NCI-H2107 treated with DMSO at 0.1 percent for 48 hours (cell line): Measurements from ENCODE around the gene DMRTA2.

Experiments used
- DNase-seq: peaks from one replicate; lab custom pipeline; 2025; ENCODE audit not compliant: unreplicated experiment; lab: John Stamatoyannopoulos, UW

Gene DMRTA2

DNA sequence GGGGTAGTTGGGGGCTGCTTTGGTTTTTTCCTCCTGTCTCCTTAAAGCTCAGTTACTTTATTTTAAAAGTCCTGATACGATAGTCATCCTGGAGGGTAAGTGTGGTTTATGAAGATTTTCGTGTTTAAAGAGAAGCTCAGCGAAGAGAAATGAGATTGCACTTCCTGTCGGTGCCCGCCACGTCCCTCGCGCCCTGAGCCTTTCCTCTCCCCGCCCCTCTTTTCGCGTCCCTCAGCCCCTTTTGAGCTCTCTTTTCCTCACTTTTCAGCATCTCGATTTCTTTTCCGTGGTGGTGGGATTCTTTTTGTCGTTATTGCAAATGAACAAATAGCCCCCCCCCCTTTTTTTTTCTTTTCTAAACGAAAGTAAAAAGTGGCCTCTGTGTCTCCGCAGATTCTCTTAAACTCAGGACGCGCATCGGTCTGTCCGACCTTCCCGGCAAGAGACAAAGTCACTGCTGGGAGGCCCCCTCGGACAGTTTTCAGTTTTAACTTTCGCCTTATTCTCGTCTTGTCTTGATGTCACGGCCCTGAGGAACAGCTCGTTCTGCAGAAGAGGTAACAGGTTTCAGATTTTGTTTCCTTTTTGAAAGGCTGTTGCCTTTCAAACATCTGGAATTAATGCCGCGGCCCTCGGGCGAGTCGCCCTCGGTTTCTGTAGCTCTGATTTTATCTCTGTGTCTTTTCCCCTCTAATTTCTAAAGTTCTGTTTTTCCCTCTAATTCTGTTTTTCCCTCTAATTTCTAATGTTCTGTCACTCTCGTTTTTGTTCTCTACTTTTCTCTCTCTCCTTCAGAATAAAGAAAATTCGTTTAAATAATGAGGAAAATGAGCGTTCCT is 1.0 kb upstream of the DMRTA2 start:
- no peak for DNase-seq

DNA sequence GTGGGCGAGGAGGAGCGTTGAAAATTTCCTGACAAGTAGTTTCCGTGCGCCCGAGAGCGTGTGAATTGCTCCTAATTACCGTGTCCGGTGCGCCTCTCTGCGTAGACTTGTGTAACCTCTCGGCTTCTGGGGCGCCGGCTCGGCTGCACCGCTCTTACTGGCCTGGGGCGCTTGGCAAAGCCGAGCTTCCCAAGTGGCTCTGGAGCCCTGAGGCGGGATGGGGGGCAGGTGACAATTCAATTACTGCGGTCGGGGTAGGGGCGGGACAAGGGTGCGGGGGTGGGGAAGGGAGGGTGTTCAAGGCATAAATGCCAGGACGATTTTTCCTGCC is 392 bp upstream of the DMRTA2 start:
- no peak for DNase-seq

- DNase-seq, result no peak
Observed at GRCh38 chr1:50422675-50422945, 633 bp downstream of the DMRTA2 start.

DNA sequence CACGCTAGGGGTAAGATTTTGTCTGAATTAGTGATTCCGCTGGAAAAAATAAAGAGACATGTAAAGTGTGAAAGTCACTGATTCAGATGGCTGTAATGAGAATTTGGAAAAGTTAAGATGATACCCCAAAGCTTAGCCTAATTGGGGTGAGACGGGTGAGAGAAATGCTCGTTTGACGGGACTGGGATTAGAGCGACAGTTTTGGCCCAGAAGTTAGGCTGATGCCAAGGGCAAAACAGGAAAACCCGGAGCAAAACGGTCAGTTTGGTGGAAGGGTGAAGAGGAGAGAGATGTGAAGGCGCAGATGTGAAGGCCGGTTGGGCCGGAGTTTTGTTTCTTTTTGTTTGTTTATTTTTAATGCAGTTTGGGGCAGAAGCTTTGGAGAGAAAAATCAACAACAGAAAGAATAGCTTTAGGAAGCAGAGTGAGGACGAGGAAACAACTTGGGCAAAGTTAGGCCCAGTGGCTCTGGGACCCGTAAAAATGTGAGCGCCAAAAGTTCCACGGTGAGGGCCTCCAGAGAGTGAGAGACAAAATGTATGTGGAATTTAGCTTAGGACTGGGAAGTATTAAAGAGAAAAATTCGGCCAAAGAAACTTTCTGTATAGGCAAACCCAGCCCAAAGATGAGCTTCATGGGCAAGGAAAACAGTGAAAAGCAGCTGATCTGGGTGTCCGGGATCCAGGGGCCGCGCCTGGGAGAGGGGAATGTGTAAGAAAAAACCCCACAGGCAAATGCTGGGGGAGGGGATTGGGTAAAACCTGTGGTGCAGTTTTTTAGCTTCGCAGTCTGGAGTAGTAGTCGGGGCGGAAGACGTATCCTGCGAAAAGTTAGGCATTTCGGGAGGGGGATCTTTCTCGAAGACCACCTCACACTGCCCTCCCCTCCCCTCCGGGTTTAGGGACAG is 1.2 kb downstream of the DMRTA2 start:
- no peak for DNase-seq

DNA sequence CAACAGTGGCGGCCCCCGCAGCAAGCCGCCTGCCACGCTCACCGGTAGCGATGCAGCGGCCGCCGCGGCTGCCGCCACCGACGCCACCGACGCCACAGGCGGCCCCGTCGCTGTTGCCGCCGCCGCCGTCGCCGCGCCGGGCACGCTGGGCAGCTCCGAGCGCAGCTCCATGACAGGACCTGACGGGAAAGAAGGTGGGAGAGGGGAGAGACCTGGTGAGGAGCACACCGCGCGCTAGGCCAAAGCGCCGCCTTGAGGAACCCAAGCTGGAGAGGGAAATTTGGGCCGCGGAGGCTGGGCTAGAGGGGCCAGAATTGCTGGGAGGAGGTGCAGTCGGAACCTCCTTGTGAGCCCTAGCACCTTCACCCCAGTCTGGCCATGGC is 1.9 kb downstream of the DMRTA2 start:
- DNase-seq, result no peak

GRCh38 chr1:50420689-50421365 is 2.4 kb downstream of the DMRTA2 start:
- DNase-seq, result no peak

DNA sequence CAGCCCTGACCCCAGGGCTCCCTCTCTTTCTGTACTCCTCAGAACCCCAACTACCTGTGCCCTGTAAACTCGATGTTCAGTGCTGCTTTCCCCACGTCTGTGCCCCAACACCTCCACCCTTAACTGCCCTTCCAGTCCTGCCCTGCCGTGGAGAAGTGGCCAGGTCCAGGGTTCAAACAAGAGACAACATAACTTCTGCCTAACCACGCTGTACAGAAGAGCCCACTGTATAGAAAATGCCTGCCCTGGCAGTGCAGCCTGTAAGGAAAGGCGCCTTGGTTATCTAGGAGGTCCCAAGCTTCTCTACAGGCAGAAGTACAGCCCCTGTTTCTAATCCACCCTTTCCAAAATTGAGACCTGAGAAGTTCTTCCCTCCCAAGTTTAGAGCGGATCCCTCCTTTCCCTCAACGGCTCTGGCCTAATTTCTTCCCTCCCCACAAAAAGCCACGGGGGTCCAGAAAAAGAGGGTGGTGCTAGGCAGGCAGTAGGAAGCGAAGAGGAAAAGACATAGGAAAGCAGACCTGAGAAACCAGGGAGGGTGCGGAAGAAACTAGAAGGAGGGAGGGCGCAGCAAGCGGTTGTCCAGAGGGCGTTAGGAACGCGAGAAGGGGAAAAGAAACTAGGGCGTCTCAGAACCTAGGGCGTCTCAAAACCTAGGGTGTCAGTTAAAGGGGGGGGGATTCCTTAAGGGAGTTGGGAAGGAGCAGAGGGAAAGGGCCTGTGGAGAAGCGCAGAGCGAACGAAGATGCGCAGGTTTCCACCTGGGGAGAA is 3.2 kb downstream of the DMRTA2 start:
- no peak for DNase-seq

DNA sequence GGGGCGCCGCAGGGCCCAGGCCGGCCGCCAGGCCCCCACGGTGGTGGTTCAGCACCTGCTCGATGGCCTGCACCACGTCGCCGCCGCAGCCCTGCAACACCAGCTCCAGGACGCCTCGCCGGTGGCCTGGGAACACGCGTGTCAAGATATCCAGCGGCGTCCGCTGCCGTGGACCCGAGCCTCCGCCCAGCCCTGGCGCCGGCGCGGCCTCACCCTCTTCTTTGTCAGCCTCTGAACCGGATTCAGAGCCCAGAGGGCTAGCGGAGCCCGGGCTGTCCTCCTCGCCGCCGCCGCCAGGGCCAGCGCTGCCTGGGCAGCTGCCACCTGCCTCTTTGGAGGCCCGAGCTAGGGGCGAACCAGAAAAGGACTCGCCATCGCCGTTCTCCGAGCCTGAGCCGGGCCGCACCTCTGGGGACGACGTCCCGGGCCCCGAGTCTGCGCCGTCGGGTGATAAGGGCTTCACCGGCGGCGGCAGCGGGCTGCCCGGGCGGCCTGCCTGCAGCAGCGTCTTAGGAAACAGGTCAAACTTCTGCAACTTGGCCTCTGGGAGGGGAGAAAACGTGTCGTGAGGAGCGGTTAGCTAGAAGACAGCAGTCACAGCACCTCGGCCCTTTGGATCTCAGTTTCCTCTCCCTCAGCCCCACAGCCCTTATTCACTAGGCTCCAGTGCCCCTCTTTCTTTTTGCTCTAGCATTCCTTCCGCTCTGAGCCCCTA is 3.9 kb downstream of the DMRTA2 start:
- DNase-seq, result no peak

- DNase-seq, result no peak
Observed at GRCh38 chr1:50418600-50419109, 4.6 kb downstream of the DMRTA2 start.

GRCh38 chr1:50417946-50418599 is 5.2 kb downstream of the DMRTA2 start:
- DNase-seq, result no peak

GRCh38 chr1:50417507-50417906 is 5.7 kb downstream of the DMRTA2 start:
- no peak for DNase-seq

GRCh38 chr1:50416553-50417453 is 6.4 kb downstream of the DMRTA2 start:
- DNase-seq, result no peak

- DNase-seq, result no peak
Observed at GRCh38 chr1:50416150-50416527, 7.1 kb downstream of the DMRTA2 start.

- DNase-seq, result no peak
Observed at GRCh38 chr1:50415235-50416149, 7.8 kb downstream of the DMRTA2 start.

GRCh38 chr1:50414853-50415234 is 8.4 kb downstream of the DMRTA2 start:
- no peak for DNase-seq

DNA sequence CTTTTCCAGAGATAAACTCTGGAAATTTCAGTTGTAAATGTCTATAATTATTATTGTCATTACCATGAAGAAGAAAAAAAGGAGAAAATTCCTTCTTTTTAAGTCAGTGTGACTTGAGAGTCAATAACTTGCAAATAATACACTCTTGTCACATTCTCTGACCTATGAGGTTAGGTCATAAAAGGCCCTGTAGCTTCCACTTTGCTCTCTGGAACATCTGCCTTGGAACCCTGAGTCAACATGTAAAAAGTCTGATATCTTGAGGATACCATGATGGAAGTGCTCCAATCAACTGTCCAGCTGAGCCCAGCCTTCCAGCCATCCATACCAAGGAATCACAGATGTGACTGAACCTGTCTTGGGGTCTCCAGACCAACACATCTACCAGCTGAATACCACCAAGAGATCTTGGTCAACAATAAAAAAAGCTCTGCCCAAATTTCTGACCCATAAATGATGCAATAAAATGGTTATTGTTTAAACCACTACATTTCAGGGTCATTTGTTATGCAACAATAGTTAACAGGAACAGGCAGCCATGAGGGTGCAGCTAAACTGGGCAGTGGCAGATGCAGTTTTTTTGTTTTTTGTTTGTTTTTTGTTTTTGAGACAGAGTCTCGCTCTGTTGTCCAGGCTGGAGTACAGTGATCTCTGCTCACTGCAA is 10.3 kb downstream of the DMRTA2 start:
- DNase-seq, result no peak

DNA sequence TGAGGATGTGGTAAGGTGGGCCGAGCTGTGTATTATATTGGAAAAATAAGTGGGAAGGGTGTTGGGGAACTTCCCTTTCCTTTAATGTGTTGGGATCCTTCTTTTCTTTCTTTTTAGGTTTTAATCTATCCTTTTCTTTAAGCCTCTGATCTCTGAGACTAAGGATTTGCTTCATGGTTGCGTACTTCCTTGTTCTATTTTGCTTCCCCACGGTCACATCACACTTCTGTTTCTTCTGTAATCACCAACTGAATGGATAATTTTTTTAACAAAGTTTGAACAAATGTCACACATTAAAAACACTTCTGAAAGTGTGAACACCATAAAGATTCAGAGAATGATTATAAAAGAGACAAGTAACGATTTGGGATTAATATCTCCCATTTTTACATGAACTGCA is 17.4 kb downstream of the DMRTA2 start:
- DNase-seq, result no peak
